Stimulated activated naive CD8-positive, alpha-beta T cell treated with anti-CD3 and anti-CD28 coated beads, Interleukin-15, amount 100 ng/mL, for 72 hours (primary cell): ENCODE results near the gene TNFAIP2.

Source experiments
- ATAC-seq: fragments of 150-1000 bp; cut with Tn5 transposase; 2 replicates; pipeline ENCODE4 v1.10.0; 2021; ENCODE audit warnings: mild to moderate bottlenecking, moderate library complexity
- DNase-seq, 2 donors: peaks; one replicate each; pipeline ENCODE4 v3.0.0; 2021 to 2022
- H3K27ac Mint-ChIP-seq, 2 donors: one replicate each; pipeline ENCODE4 v1.8.0; 2022; ENCODE audit warnings: mild to moderate bottlenecking in 2 of 2, mixed read lengths in 2 of 2, moderate library complexity in 2 of 2
- H3K27me3 Mint-ChIP-seq: one replicate; pipeline ENCODE4 v1.8.0; 2022; ENCODE audit warnings: mixed read lengths
- H3K4me1 Mint-ChIP-seq: one replicate; pipeline ENCODE4 v1.8.0; 2022; ENCODE audit warnings: mild to moderate bottlenecking, mixed read lengths
- H3K4me3 Mint-ChIP-seq, 2 donors: one replicate each; pipeline ENCODE4 v1.8.0; 2022; ENCODE audit warnings: mild to moderate bottlenecking in 2 of 2, mixed read lengths in 2 of 2, moderate library complexity in 1 of 2
- H3K9me3 Mint-ChIP-seq, 2 donors: one replicate each; pipeline ENCODE4 v1.8.0; 2022; ENCODE audit warnings: mixed read lengths in 2 of 2

TNFAIP2 gene

GRCh38 chr14:103132381-103133209 is 9.3 kb downstream of the TNFAIP2 start:
- H3K27me3 Mint-ChIP-seq, result peaks cover 2% of the 10 kb centered on the region
- DNase-seq, result no peak
- ATAC-seq, result no peak
- H3K27ac Mint-ChIP-seq, result no peak overlapping the region
- no peaks in the 10 kb centered on the region for H3K4me1 Mint-ChIP-seq
- H3K4me3 Mint-ChIP-seq, result no peak overlapping the region
- H3K9me3 Mint-ChIP-seq, result no peaks in the 10 kb centered on the region

GRCh38 chr14:103133210-103134140 is 10.2 kb downstream of the TNFAIP2 start:
- Mint-ChIP-seq H3K27me3 (peaks cover 7% of the 10 kb centered on the region), H3K27ac (no peak overlapping the region), H3K9me3 (no peaks in the 10 kb centered on the region), H3K4me1 (no peaks in the 10 kb centered on the region), H3K4me3 (no peak overlapping the region)
- ATAC-seq, result no peak
- DNase-seq, result no peak

- Mint-ChIP-seq H3K4me3 (no peak overlapping the region), H3K27ac (no peak overlapping the region), H3K27me3 (peaks cover 14% of the 10 kb centered on the region), H3K9me3 (no peaks in the 10 kb centered on the region), H3K4me1 (no peaks in the 10 kb centered on the region)
- ATAC-seq (no peak), DNase-seq (no peak)
These were observed 11.1 kb downstream of the TNFAIP2 start for GRCh38 chr14:103134405-103134804.

GRCh38 chr14:103134919-103135318 is 11.7 kb downstream of the TNFAIP2 start:
- DNase-seq (no peak), ATAC-seq (no peak)
- Mint-ChIP-seq H3K4me1 (no peaks in the 10 kb centered on the region), H3K4me3 (no peak overlapping the region), H3K9me3 (no peaks in the 10 kb centered on the region), H3K27ac (no peak overlapping the region), H3K27me3 (peaks cover 19% of the 10 kb centered on the region)

- no peak overlapping the region for H3K4me3 Mint-ChIP-seq
- no peak for ATAC-seq
- H3K27ac Mint-ChIP-seq, result no peak overlapping the region
- no peak for DNase-seq
- no peaks in the 10 kb centered on the region for H3K9me3 Mint-ChIP-seq
- H3K4me1 Mint-ChIP-seq, result peaks cover 5% of the 10 kb centered on the region
- peaks cover 25% of the 10 kb centered on the region for H3K27me3 Mint-ChIP-seq
These were observed 12.3 kb downstream of the TNFAIP2 start for GRCh38 chr14:103135333-103136260.

- Mint-ChIP-seq H3K27ac (no peak overlapping the region), H3K4me3 (no peak overlapping the region), H3K9me3 (no peaks in the 10 kb centered on the region), H3K4me1 (peaks cover 14% of the 10 kb centered on the region), H3K27me3 (peaks cover 36% of the 10 kb centered on the region)
- ATAC-seq, result no peak
- no peak for DNase-seq
These were observed 13.4 kb downstream of the TNFAIP2 start for GRCh38 chr14:103136388-103137271.

GRCh38 chr14:103137689-103138300 is 14.5 kb downstream of the TNFAIP2 start:
- peaks cover 14% of the 10 kb centered on the region for H3K4me1 Mint-ChIP-seq
- peaks cover 47% of the 10 kb centered on the region for H3K27me3 Mint-ChIP-seq
- no peaks in the 10 kb centered on the region for H3K9me3 Mint-ChIP-seq
- no peak overlapping the region for H3K27ac Mint-ChIP-seq
- H3K4me3 Mint-ChIP-seq, result no peak overlapping the region
- ATAC-seq (no peak), DNase-seq (no peak)

- peak; percentile 56 for ATAC-seq
- H3K27me3 Mint-ChIP-seq, result peaks cover 55% of the 10 kb centered on the region
- H3K4me1 Mint-ChIP-seq, result peaks cover 14% of the 10 kb centered on the region
- no peak overlapping the region for H3K4me3 Mint-ChIP-seq
- H3K9me3 Mint-ChIP-seq, result no peaks in the 10 kb centered on the region
- no peak for DNase-seq
- H3K27ac Mint-ChIP-seq, result no peak overlapping the region
These were observed 15.3 kb downstream of the TNFAIP2 start for GRCh38 chr14:103138301-103139131.

- Mint-ChIP-seq H3K4me1 (peaks cover 14% of the 10 kb centered on the region), H3K27ac (no peak overlapping the region), H3K9me3 (no peaks in the 10 kb centered on the region), H3K27me3 (peaks cover 58% of the 10 kb centered on the region), H3K4me3 (no peak overlapping the region)
- no peak for DNase-seq
- no peak for ATAC-seq
These were observed 16.1 kb downstream of the TNFAIP2 start for GRCh38 chr14:103139132-103140025.

- Mint-ChIP-seq H3K4me3 (no peak overlapping the region), H3K9me3 (no peaks in the 10 kb centered on the region), H3K27ac (no peak overlapping the region), H3K27me3 (peaks cover 58% of the 10 kb centered on the region), H3K4me1 (peaks cover 14% of the 10 kb centered on the region)
- DNase-seq (no peak), ATAC-seq (peak; percentile 31)
These were observed 17.3 kb downstream of the TNFAIP2 start for GRCh38 chr14:103140316-103141109.

GRCh38 chr14:103141117-103141796 is 18.0 kb downstream of the TNFAIP2 start:
- peaks cover 65% of the 10 kb centered on the region for H3K27me3 Mint-ChIP-seq
- no peak overlapping the region for H3K4me3 Mint-ChIP-seq
- ATAC-seq (peak; percentile 48), DNase-seq (peak; percentile 33 to 52)
- H3K4me1 Mint-ChIP-seq, result peaks cover 14% of the 10 kb centered on the region
- no peak overlapping the region for H3K27ac Mint-ChIP-seq
- H3K9me3 Mint-ChIP-seq, result no peaks in the 10 kb centered on the region
